Measurements from ENCODE around the gene ELAC1. TPM values are rescaled to one million over a fixed set of nuclear protein-coding genes. Genes with fewer than 3 reads are reported as not detected.

The ELAC1 gene
- total RNA-seq, 1 donor from 2014 or later: 16.1 TPM

- Histone ChIP-seq H3K27ac (no peak overlapping the region), H3K4me3 (no peak overlapping the region), H4K20me1 (ENCODE audit: low read depth) (peaks cover 15% of the 10 kb centered on the region), H3K4me2 (no peak overlapping the region), H3K27me3 (no peaks in the 10 kb centered on the region), H2AFZ (replicated peaks) (no peak overlapping the region), H3F3A (ENCODE audit: low read depth) (peaks cover 16% of the 10 kb centered on the region), H3K79me2 (ENCODE audit: low read depth) (no peaks in the 10 kb centered on the region), H3K4me1 (peaks cover 15% of the 10 kb centered on the region), H3K36me3 (no peaks in the 10 kb centered on the region), H3K9ac (no peak overlapping the region), H3K9me3 (ENCODE audit: low read depth) (no peaks in the 10 kb centered on the region)
- H3K9me3 Mint-ChIP-seq: peaks cover 5% of the 10 kb centered on the region
- H3K4me3 Mint-ChIP-seq: no peak overlapping the region
- H3K36me3 Mint-ChIP-seq: peaks cover 8% of the 10 kb centered on the region
- TF ChIP-seq EZH2 (IDR thresholded peaks at IDR 0.05): no peak
- TF ChIP-seq, protein P1, sequence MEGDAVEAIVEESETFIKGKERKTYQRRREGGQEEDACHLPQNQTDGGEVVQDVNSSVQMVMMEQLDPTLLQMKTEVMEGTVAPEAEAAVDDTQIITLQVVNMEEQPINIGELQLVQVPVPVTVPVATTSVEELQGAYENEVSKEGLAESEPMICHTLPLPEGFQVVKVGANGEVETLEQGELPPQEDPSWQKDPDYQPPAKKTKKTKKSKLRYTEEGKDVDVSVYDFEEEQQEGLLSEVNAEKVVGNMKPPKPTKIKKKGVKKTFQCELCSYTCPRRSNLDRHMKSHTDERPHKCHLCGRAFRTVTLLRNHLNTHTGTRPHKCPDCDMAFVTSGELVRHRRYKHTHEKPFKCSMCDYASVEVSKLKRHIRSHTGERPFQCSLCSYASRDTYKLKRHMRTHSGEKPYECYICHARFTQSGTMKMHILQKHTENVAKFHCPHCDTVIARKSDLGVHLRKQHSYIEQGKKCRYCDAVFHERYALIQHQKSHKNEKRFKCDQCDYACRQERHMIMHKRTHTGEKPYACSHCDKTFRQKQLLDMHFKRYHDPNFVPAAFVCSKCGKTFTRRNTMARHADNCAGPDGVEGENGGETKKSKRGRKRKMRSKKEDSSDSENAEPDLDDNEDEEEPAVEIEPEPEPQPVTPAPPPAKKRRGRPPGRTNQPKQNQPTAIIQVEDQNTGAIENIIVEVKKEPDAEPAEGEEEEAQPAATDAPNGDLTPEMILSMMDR (IDR thresholded peaks at IDR 0.05): no peak
- TF ChIP-seq EZH2phosphoT487 (IDR thresholded peaks at IDR 0.05): no peak
- no peaks in the 10 kb centered on the region for H3K27me3 Mint-ChIP-seq (ENCODE audit: insufficient read depth, low read depth)
- peaks cover 15% of the 10 kb centered on the region for H3K4me1 Mint-ChIP-seq
- H3K27ac Mint-ChIP-seq: no peak overlapping the region
- no peak for DNase-seq (ENCODE audit: low spot score)
These were observed 52.7 kb downstream of the ELAC1 start for GRCh38 chr18:51020536-51020935.

DNA sequence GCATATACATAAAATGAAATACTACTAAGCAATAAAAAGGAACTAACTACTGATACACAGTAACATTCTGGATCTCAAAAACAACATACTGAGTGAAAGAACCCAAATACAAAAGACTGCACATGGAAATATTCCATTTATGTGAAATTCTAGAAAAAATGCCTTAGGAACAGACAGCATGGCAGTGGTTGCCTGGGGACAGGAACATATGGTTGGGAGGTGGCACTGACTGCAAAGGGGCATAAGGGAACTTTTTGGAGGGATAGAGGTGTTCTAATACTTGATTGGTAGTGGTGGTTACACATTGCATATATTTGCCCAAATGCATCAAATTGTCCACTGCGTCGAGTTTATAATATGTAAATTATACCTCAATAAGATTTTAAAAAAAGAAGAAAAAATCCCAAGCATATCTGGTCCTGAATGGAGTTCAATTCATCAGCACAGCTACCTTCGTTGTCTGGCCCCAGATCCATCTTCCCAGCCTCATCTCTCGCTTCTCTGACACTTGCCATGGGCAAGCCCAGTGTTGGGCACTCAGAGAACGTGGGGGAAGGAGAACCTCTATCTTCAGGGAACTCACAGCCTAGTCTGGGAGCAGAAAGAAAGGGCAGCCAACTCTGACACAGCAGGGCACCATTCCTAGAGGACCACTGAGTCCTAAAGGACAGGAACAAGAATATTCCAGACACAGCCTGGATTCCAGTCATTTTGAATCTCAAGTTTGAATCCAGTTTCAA is 53.6 kb downstream of the ELAC1 start:
- Histone ChIP-seq H3K4me3 (no peak overlapping the region), H3K4me2 (no peak overlapping the region), H3K9me3 (ENCODE audit: low read depth) (no peaks in the 10 kb centered on the region), H3K4me1 (peaks cover 15% of the 10 kb centered on the region), H3K9ac (no peak overlapping the region), H4K20me1 (ENCODE audit: low read depth) (peaks cover 15% of the 10 kb centered on the region), H3K27ac (no peak overlapping the region), H3K27me3 (no peaks in the 10 kb centered on the region), H2AFZ (replicated peaks) (no peak overlapping the region), H3K79me2 (ENCODE audit: low read depth) (no peaks in the 10 kb centered on the region), H3K36me3 (no peaks in the 10 kb centered on the region), H3F3A (ENCODE audit: low read depth) (peaks cover 16% of the 10 kb centered on the region)
- H3K9me3 Mint-ChIP-seq: peaks cover 5% of the 10 kb centered on the region
- H3K4me3 Mint-ChIP-seq: no peak overlapping the region
- peaks cover 8% of the 10 kb centered on the region for H3K36me3 Mint-ChIP-seq
- no peak for DNase-seq (ENCODE audit: low spot score)
- no peaks in the 10 kb centered on the region for H3K27me3 Mint-ChIP-seq (ENCODE audit: insufficient read depth, low read depth)
- H3K4me1 Mint-ChIP-seq: peaks cover 15% of the 10 kb centered on the region
- TF ChIP-seq, protein P1 (IDR thresholded peaks at IDR 0.05): no peak
- TF ChIP-seq EZH2phosphoT487 (IDR thresholded peaks at IDR 0.05) (no peak), EZH2 (IDR thresholded peaks at IDR 0.05) (no peak)
- no peak overlapping the region for H3K27ac Mint-ChIP-seq

- H3F3A ChIP-seq (ENCODE audit: low read depth): peaks cover 9% of the 10 kb centered on the region
- no peak overlapping the region for H3K4me3 ChIP-seq
- no peak overlapping the region for H3K27ac ChIP-seq
- H3K4me1 Mint-ChIP-seq: peaks cover 22% of the 10 kb centered on the region
- H3K4me3 Mint-ChIP-seq: no peak overlapping the region
- no peaks in the 10 kb centered on the region for H3K36me3 ChIP-seq
- no peak overlapping the region for H3K27ac Mint-ChIP-seq
- H3K27me3 ChIP-seq: no peaks in the 10 kb centered on the region
- H3K9ac ChIP-seq: no peak overlapping the region
- H3K9me3 Mint-ChIP-seq: peaks cover 5% of the 10 kb centered on the region
- no peak overlapping the region for H3K4me2 ChIP-seq
- H4K20me1 ChIP-seq (ENCODE audit: low read depth): no peaks in the 10 kb centered on the region
- no peaks in the 10 kb centered on the region for H3K27me3 Mint-ChIP-seq (ENCODE audit: insufficient read depth, low read depth)
- peaks cover 15% of the 10 kb centered on the region for H3K4me1 ChIP-seq
- peaks cover 11% of the 10 kb centered on the region for H3K36me3 Mint-ChIP-seq
- peaks cover 9% of the 10 kb centered on the region for H3K79me2 ChIP-seq (ENCODE audit: low read depth)
- DNase-seq (ENCODE audit: low spot score): no peak
- H2AFZ ChIP-seq (replicated peaks): no peak overlapping the region
- no peaks in the 10 kb centered on the region for H3K9me3 ChIP-seq (ENCODE audit: low read depth)
- TF ChIP-seq, protein P1 (IDR thresholded peaks at IDR 0.05): no peak
- TF ChIP-seq EZH2 (IDR thresholded peaks at IDR 0.05): no peak
These were observed 57.7 kb downstream of the ELAC1 start for GRCh38 chr18:51025512-51025911.
